SW 1271 (cell line): ENCODE data around the gene RARG.
"Not testable (repeated sequence)": the region's sequence is repeated elsewhere in the genome, so short reads cannot be mapped to it uniquely, and the experiment has no call there.

Experiments used
- DNase-seq, 2 experiments: peaks; one replicate each; lab custom pipeline; 2025; lab: John Stamatoyannopoulos, UW

Gene RARG

GRCh38 chr12:53208435-53208834 is 23.6 kb downstream of the RARG start:
- DNase-seq = no peak

GRCh38 chr12:53207042-53207441 is 25.0 kb downstream of the RARG start, which contains the start of gene ITGB7:
TSS of gene ITGB7 (minus strand) at chr12:53207251. CDS start at chr12:53200443, 6,808 bp downstream.
- DNase-seq = no peak

GRCh38 chr12:53205747-53206419 is 26.1 kb downstream of the RARG start:
- DNase-seq = no peak

GRCh38 chr12:53204351-53204750 is 27.7 kb downstream of the RARG start:
- no peak for DNase-seq

- DNase-seq = not testable (repeated sequence)
Measured at GRCh38 chr12:53202316-53202715, 29.7 kb downstream of the RARG start.

- DNase-seq = no peak
Measured at GRCh38 chr12:53201639-53202038, 30.4 kb downstream of the RARG start.

- DNase-seq = no peak
Measured at GRCh38 chr12:53201177-53201541, 30.9 kb downstream of the RARG start.

GRCh38 chr12:53200458-53201176 is 31.4 kb downstream of the RARG start:
- no peak for DNase-seq

- DNase-seq = no peak
Measured at GRCh38 chr12:53200107-53200457, 31.9 kb downstream of the RARG start.

- DNase-seq = no peak
Measured at GRCh38 chr12:53199700-53200099, 32.3 kb downstream of the RARG start.

GRCh38 chr12:53198486-53199110 is 33.4 kb downstream of the RARG start:
- no peak for DNase-seq

- DNase-seq = no peak
Measured at GRCh38 chr12:53197011-53197640, 34.9 kb downstream of the RARG start.

GRCh38 chr12:53196486-53196885 is 35.5 kb downstream of the RARG start:
- no peak for DNase-seq

- DNase-seq = no peak
Measured at GRCh38 chr12:53195516-53196420, 36.2 kb downstream of the RARG start.

- DNase-seq = no peak
Measured at GRCh38 chr12:53194973-53195372, 37.0 kb downstream of the RARG start.

GRCh38 chr12:53193985-53194716 is 37.9 kb downstream of the RARG start:
- no peak for DNase-seq

GRCh38 chr12:53193040-53193439 is 39.0 kb downstream of the RARG start:
- DNase-seq = no peak

GRCh38 chr12:53192531-53193021 is 39.4 kb downstream of the RARG start:
- no peak for DNase-seq

GRCh38 chr12:53191885-53192530 is 40.0 kb downstream of the RARG start:
- no peak for DNase-seq
